Stimulated activated CD8-positive, alpha-beta memory T cell treated with anti-CD3 and anti-CD28 coated beads, Interleukin-15, amount 100 ng/mL, for 24 hours (primary cell): Measurements from ENCODE around the gene TRPM6.
"Not testable (repeated sequence)": the region's sequence is repeated elsewhere in the genome, so short reads cannot be mapped to it uniquely, and the experiment has no call there.

Experiments used
- DNase-seq: peaks from one replicate; pipeline ENCODE4 v3.0.0-alpha.2; 2020; ENCODE audit warnings: low read depth

TRPM6 gene, protein sequence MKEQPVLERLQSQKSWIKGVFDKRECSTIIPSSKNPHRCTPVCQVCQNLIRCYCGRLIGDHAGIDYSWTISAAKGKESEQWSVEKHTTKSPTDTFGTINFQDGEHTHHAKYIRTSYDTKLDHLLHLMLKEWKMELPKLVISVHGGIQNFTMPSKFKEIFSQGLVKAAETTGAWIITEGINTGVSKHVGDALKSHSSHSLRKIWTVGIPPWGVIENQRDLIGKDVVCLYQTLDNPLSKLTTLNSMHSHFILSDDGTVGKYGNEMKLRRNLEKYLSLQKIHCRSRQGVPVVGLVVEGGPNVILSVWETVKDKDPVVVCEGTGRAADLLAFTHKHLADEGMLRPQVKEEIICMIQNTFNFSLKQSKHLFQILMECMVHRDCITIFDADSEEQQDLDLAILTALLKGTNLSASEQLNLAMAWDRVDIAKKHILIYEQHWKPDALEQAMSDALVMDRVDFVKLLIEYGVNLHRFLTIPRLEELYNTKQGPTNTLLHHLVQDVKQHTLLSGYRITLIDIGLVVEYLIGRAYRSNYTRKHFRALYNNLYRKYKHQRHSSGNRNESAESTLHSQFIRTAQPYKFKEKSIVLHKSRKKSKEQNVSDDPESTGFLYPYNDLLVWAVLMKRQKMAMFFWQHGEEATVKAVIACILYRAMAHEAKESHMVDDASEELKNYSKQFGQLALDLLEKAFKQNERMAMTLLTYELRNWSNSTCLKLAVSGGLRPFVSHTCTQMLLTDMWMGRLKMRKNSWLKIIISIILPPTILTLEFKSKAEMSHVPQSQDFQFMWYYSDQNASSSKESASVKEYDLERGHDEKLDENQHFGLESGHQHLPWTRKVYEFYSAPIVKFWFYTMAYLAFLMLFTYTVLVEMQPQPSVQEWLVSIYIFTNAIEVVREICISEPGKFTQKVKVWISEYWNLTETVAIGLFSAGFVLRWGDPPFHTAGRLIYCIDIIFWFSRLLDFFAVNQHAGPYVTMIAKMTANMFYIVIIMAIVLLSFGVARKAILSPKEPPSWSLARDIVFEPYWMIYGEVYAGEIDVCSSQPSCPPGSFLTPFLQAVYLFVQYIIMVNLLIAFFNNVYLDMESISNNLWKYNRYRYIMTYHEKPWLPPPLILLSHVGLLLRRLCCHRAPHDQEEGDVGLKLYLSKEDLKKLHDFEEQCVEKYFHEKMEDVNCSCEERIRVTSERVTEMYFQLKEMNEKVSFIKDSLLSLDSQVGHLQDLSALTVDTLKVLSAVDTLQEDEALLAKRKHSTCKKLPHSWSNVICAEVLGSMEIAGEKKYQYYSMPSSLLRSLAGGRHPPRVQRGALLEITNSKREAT (N-terminal part only)

DNA sequence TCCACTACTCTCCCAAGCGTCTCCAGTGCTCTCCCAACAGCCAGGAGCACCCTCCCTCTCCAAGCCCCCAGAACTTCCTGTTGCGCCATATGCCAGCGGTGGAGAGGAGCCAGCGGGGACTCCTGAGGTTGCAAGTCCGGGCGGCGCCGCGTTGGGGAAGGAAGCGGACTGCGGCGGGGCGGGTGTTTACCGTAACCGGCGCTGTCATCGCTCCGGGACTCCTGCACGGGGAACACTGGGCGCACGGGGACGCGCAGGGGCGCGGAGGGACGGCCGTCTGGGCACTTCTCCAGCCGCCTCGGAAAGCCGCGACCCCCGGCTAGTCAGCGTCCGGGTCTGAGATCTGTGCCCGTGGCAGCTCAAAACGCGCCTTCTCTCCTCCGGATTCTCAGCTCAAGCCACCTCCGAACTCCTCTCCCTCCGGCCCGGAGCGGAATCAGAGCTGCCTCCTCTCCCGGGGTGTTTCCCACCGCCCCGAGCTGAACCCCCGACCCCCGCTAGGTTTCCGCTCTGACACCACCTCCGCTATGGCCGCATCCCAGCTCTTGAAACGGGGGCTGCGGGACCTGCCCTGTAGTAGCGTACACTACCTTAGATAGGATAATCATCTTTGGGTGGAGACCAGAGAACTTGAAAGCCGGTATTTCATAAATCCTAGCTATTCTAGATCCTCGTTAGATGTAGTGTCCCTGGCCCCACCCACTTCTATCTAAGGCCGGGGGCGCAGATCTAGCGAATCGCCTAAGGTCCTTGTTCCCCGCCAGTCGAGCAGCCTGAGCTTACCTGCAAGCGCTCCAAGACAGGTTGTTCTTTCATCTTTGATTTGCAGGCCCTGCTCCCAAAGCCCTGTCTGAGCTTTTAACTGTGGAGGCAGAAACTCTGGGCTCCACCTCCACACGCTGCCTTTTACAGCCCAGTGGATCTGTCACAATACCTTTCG is at the start of gene TRPM6:
TRPM6 (minus strand) TSS at position 881 of the 940 bp plus-strand sequence; CDS start at position 816, 65 bp downstream.
- peak; percentile 4 for DNase-seq

DNA sequence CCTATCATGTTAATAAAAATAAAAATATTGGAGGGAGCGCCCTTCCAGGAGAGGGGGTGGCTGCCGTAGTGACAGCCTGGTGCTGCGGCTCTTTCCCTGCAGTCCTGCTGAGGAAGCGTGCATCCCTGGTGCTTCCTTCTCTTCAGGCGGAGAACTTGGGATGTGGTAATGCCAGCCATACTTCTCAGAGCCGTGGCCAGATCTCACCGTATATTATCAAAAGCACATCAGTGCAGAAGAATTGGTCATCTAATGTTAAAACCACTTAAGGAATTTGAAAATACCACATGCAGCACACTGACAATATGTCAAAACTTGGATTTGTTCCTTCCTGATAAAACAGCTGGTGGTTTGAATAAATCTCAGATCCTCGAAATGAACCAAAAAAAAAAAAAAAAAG is 47.3 kb upstream of the TRPM6 start:
- DNase-seq, result no peak

DNA sequence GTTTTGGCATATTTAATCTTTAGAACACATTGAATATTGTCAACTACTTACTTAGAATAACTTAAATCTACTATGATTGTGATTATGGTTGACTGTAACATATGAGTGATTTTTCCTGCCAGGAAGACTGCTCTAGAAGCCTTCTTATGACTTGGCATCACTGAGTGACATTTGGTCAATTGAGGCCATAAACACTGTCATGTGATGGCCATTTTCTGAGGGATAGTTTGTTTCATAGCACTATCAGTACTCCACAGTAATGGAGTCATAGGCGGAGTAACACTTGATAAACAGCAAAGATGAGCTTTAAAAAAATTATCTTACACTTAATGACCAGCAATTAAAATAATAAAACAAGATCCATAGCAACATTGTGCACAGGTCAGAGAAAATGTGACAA is 34.0 kb upstream of the TRPM6 start:
- DNase-seq, result no peak

- no peak for DNase-seq
Measured at GRCh38 chr9:74920944-74921626, 33.4 kb upstream of the TRPM6 start.

DNA sequence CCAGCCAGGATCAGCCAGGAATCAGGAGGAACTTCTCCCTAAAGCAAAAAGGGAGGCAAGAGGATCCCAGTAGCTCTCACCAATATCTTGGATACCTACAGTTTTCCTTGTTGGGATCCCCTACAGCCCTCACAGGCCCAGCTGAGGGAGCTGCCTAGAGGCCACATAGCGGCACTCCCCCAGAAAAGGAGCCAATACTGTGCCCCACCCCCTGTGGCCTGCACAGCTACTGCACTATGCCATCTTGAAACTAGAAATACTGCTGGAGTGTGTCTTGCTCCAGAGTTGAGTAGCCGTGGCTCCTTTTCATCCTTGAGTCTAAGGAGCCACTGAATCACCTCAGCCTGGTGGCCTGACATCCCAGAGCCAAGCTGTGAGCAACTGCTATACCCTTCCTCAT is 22.3 kb upstream of the TRPM6 start:
- no peak for DNase-seq

DNA sequence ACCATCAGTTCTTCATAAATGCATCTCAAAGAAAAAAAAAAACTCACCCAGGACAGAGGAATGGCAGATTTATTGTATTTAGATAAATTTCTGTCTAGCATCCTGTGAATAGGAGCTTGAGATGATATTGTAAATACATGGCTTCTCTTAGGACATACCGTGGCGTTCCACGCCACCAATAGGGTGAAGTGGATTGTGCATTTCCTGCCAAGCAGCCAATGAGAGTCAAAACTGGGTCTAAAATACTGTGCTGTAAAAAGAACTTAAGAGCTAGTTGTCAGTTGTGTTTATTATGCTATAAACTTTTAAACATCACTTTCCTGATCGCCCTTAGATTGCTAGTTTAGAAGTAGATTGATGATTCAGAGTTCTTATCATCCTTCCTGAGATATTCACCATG is 20.9 kb upstream of the TRPM6 start:
- no peak for DNase-seq

- no peak for DNase-seq
Measured at GRCh38 chr9:74907085-74907484, 19.4 kb upstream of the TRPM6 start.

GRCh38 chr9:74901001-74901400 is 13.3 kb upstream of the TRPM6 start:
- no peak for DNase-seq

- DNase-seq, result not testable (repeated sequence)
Measured at GRCh38 chr9:74888449-74888848, 728 bp upstream of the TRPM6 start.

- DNase-seq, result no peak
Measured at GRCh38 chr9:74887981-74888370, 255 bp upstream of the TRPM6 start.

- DNase-seq, result no peak
Measured at GRCh38 chr9:74876382-74876949, 11.3 kb downstream of the TRPM6 start.

DNA sequence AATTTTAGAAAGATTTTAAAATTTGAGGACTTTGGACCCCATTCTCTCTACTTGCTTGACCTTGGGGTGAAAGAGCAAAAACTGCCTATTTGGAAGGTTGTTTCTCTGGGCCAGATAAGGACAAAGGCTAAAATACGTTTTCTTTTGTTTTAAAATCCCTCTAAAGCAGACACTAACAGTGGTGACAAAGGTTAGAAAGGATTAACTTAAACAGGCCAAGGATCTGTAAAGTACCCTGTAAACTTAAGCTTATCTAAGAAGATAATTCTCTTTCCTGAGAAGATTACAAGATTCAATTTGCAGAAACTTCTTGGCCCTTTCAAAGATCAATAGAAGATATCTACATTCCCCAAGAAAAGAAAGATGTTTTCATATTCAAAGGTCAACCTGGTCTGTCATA is 12.1 kb downstream of the TRPM6 start:
- DNase-seq, result no peak

- DNase-seq, result no peak
Measured at GRCh38 chr9:74874220-74874619, 13.5 kb downstream of the TRPM6 start.

- DNase-seq, result no peak
Measured at GRCh38 chr9:74872619-74873233, 15.0 kb downstream of the TRPM6 start.

GRCh38 chr9:74867483-74867882 is 20.2 kb downstream of the TRPM6 start:
- DNase-seq, result no peak

DNA sequence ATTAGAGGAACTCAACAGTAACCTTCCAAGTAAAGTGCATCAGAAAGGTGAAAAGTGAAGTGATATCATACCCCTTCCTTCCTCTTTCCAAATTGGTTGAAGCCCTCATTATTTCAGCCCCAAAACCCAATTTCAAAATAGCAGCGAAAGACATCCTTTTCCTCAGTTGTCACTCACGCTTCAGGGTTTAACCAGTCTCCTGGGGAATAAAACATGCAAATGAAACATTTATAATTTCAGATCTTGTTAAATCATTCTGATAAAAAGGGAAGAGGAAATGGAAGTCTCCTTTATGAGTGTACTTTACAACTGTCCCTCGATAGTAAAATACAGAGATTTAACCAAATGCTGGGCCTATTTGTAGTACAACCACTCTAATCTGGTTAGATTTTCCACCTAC is 22.5 kb downstream of the TRPM6 start:
- no peak for DNase-seq

- no peak for DNase-seq
Measured at GRCh38 chr9:74861773-74862474, 25.8 kb downstream of the TRPM6 start.

DNA sequence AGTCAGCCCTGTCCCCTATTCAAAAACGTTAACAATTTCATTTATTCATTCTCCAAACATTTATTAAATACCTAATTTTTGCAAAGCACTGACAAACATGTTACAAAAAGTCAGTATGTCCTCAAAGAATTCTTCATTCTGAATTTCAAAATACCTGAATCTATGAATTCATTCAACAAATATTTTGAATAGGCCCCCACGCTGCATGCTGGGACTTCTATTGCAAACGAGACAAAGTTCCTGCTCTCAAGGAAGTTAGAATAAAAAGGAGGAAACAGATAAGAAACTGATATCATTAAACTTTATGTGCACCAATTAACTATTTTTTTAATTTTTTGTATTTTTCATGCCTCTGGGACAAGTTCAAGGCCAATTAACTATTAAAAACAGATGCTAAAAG is 26.6 kb downstream of the TRPM6 start:
- no peak for DNase-seq

DNA sequence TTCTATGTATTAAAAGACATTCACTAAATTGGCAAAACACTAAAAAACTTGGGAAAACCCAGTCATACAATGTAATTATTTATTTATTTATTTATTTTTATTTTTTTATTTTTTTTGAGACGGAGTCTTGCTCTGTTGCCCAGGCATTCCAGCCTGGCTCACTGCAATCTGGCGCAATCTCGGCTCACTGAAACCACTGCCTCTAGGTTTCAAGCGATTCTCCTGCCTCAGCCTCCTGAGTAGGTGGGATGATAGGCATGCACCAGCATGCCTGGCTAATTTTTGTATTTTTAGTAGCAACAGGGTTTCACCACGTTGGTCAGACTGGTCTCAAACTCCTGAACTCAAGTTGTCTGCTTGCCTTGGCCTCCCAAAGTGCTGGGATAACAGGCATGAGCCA is 27.5 kb downstream of the TRPM6 start:
- not testable (repeated sequence) for DNase-seq
